Fibroblast of villous mesenchyme (primary cell): ENCODE measurements around the gene PPP4R4. TPM values are rescaled to one million over a fixed set of nuclear protein-coding genes. Genes with fewer than 3 reads are reported as not detected.

Source experiments
- DNase-seq: peaks from one replicate; pipeline ENCODE4 v3.0.0-alpha.2; 2010; ENCODE audit warnings: low read depth
- H3K4me3 ChIP-seq: 2 replicates; pipeline ENCODE4 v1.5.1; 2011; ENCODE audit warnings: low read depth, mild to moderate bottlenecking, low read length
- CTCF ChIP-seq: IDR thresholded peaks from 2 replicates; pipeline ENCODE4 v1.5.1; 2012; ENCODE audit warnings: low read depth, mild to moderate bottlenecking, low read length; ENCODE audit not compliant: insufficient read depth
- total RNA-seq: library from RNA; depleted of rRNA; stranded (reverse); fragments of >200 nt; gene quantifications from 2 replicates; pipeline ENCODE4 v1.2.3, GENCODE V29; 2012

PPP4R4 gene
- total RNA-seq, 1 donor: 0.43 TPM

- no peak overlapping the region for H3K4me3 ChIP-seq
- no peak for DNase-seq
- no peak for TF ChIP-seq CTCF
Observed at GRCh38 chr14:94181835-94182234, 7.7 kb downstream of the PPP4R4 start.

- TF ChIP-seq CTCF: no peak
- no peak for DNase-seq
- no peak overlapping the region for H3K4me3 ChIP-seq
Observed at GRCh38 chr14:94192536-94192935, 18.4 kb downstream of the PPP4R4 start.

GRCh38 chr14:94193776-94194175 lies 19.7 kb downstream of the PPP4R4 start:
- TF ChIP-seq CTCF: no peak
- DNase-seq: no peak
- H3K4me3 ChIP-seq: no peak overlapping the region

- no peak for TF ChIP-seq CTCF
- no peak for DNase-seq
- no peak overlapping the region for H3K4me3 ChIP-seq
Observed at GRCh38 chr14:94196057-94196456, 21.9 kb downstream of the PPP4R4 start.

- no peak overlapping the region for H3K4me3 ChIP-seq
- TF ChIP-seq CTCF: no peak
- no peak for DNase-seq
Observed at GRCh38 chr14:94203473-94204210, 29.5 kb downstream of the PPP4R4 start.

- peak; percentile 30 for DNase-seq
- H3K4me3 ChIP-seq: no peak overlapping the region
- no peak for TF ChIP-seq CTCF
Observed at GRCh38 chr14:94213021-94213420, 38.9 kb downstream of the PPP4R4 start.

- no peak for TF ChIP-seq CTCF
- DNase-seq: no peak
- H3K4me3 ChIP-seq: no peak overlapping the region
Observed at GRCh38 chr14:94213741-94214140, 39.6 kb downstream of the PPP4R4 start.
